GM18907 (cell line): Measurements from ENCODE around the gene CCDC107.

Experiments used
- ATAC-seq: cut with Tn5 transposase; IDR thresholded peaks from one replicate; pipeline ENCODE4 v1.9.1; 2021; ENCODE audit warnings: mild to moderate bottlenecking, moderate library complexity; ENCODE audit not compliant: unreplicated experiment

CCDC107 gene

DNA sequence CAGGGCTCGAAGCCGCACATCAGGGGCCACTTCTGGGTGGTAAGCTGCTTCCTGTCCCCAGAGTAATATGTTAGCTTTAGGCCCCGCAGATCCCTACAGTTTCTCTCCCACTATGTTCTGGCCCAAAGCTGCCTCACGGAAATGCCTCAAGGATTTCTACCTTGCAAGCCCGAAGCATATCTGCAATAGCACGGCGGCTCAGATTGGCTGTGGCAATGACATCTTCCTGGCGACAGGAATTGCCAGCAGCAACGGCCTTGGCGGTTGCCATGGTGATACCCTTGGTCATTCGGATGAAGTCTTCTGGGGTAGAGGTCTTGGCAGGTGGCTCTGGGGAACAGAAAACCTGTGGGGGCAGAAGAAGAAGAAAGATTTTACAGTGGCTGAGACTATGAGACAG is 41.9 kb downstream of the CCDC107 start:
- ATAC-seq = no peak

GRCh38 chr9:35700942-35701341 is 42.9 kb downstream of the CCDC107 start:
- ATAC-seq = no peak

DNA sequence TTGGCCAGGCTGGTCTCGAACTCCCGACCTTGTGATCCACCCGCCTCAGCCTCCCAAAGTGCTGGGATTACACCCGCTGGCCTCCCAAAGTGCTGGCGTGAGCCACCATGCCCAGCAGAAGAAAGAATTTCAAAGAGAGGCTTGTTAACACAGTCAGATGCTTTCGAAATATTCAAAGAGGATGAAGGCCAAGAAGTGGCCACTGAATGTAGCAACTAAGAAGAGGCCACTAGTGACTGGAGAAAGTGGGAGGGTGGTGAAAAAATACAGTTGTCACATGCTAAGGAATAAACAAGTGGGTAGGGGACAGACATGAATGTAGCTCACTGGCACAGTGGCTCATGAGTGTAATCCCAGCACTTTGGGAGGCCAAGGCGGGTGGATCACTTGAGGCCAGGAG is 44.6 kb downstream of the CCDC107 start:
- ATAC-seq = no peak

GRCh38 chr9:35703906-35704672 is 46.0 kb downstream of the CCDC107 start:
- ATAC-seq = no peak

DNA sequence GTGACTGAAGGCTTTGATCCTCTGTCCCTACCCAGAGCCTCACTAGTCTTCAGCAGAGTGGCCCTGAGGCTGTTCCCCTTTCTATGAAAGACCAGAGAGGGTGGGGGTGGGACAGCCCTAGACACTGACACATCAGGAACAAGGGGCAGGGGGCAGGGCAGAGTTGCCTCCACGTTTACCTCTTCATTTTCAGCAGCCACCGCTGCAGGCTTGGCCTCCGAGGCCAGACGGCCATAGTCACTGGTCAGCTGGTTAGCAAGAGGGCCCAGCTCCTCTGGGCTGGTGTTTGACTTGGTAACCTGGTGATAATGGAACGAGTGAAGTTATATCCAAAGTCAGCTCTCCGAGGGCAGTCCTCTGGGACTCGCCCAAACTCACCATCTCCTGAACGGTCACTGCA is 47.3 kb downstream of the CCDC107 start:
- ATAC-seq = no peak

DNA sequence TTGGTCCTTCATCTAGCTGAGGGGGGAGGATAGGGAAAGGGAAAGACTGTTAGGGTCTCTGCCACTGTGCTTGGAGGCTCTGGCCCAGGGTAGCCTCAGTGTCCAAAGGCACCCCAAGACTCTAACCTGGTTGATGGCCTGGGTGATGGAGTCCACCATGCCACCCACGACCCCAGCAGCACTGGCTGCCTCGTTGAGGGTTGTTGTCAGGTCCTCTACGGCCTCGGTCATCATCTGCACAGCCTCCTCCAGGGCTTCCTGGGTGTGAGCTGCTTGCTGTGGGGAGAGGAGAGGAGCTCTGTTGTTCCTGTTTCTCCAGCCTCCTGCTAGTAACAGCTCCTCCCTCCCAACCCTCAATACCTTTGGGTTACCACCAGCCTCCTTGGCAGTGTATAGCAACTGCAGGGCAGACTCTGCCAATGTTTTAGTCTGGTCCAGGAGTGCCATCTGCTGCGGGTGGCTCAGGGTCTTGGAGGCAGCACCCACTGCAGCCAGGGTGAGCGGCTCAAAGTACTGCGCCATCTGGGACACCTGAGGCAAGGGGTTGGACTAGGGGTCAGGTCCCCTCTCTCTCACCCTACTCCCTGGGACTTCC is 47.8 kb downstream of the CCDC107 start:
- no peak for ATAC-seq

DNA sequence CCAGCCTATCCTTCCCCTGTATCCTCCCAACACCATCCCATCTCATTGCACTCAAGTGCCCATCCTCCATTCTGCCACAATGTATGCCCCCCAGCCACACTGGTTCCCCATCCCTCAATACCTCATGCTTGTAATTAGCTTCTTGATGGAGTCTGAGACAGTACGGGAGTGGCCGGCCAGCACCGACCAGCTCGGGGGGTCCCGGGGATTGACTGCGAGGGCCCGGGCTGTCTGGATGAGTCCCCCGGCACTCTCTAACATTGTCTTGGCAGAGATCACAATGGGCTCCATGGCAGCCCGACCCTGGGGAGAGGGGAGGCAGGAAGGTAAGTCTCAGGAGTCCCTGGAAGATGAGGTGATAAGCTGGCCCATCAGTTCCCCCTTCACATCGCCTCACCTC is 48.9 kb downstream of the CCDC107 start:
- ATAC-seq = no peak

GRCh38 chr9:35708146-35708545 is 50.1 kb downstream of the CCDC107 start:
- ATAC-seq = no peak

- ATAC-seq = no peak
These were observed 52.9 kb downstream of the CCDC107 start for GRCh38 chr9:35710818-35711500.
